SK-N-MC (cell line): Measurements from ENCODE around the gene RHOBTB1.

Source experiments
- DNase-seq: peaks from one replicate; pipeline ENCODE4 v3.0.0-alpha.2; 2011; ENCODE audit warnings: low read depth, low spot score
- H3K27ac ChIP-seq: fragments of 200-600 bp; sonication (generic); 2 replicates; pipeline ENCODE4 v1.5.1; 2016; ENCODE audit warnings: mixed run types
- H3K36me3 ChIP-seq: fragments of 200-600 bp; sonication (generic); 2 replicates; pipeline ENCODE4 v1.6.1; 2017; ENCODE audit warnings: antibody characterized with exemption, low read length, mixed read lengths; ENCODE audit not compliant: insufficient read depth
- H3K4me3 ChIP-seq: fragments of 200-600 bp; sonication (generic); 2 replicates; pipeline ENCODE4 v1.5.1; 2016
- H3K9ac ChIP-seq: fragments of 200-600 bp; sonication (generic); 2 replicates; pipeline ENCODE4 v1.8.0; 2017; ENCODE audit warnings: mixed run types, mixed read lengths; ENCODE audit not compliant: insufficient read length
- H3K9me3 ChIP-seq: fragments of 200-600 bp; sonication (generic); 2 replicates; pipeline ENCODE4 v1.6.1; 2017; ENCODE audit warnings: low read depth, mild to moderate bottlenecking, antibody characterized with exemption, low read length, moderate library complexity, mixed read lengths
- EZH2 ChIP-seq: fragments of 200-600 bp; sonication (generic); IDR thresholded peaks from one replicate; pipeline ENCODE4 v1.6.1; 2017; ENCODE audit warnings: antibody characterized with exemption
- FOXP2 ChIP-seq: optimal IDR thresholded peaks from 2 replicates; pipeline ENCODE3; 2011; ENCODE audit warnings: mild to moderate bottlenecking, moderate library complexity; ENCODE audit not compliant: insufficient read depth; ENCODE audit errors: extremely low read length, control extremely low read depth
- POLR2AphosphoS5 ChIP-seq: IDR thresholded peaks from 2 replicates; pipeline ENCODE4 v1.6.1; 2012; ENCODE audit warnings: mild to moderate bottlenecking, low read depth, low read length, borderline replicate concordance

RHOBTB1 gene

GRCh38 chr10:60919551-60919950 is 24.4 kb downstream of the RHOBTB1 start:
- H3K9me3 ChIP-seq: no peaks in the 10 kb centered on the region
- H3K9ac ChIP-seq: no peak overlapping the region
- no peak overlapping the region for H3K4me3 ChIP-seq
- TF ChIP-seq POLR2AphosphoS5 (no peak), FOXP2 (no peak)
- DNase-seq: no peak
- no peaks in the 10 kb centered on the region for H3K36me3 ChIP-seq
- no peak overlapping the region for H3K27ac ChIP-seq

GRCh38 chr10:60917331-60918280 is 26.4 kb downstream of the RHOBTB1 start:
- H3K9ac ChIP-seq: no peak overlapping the region
- no peak for DNase-seq
- no peak overlapping the region for H3K27ac ChIP-seq
- no peaks in the 10 kb centered on the region for H3K9me3 ChIP-seq
- no peaks in the 10 kb centered on the region for H3K36me3 ChIP-seq
- H3K4me3 ChIP-seq: no peak overlapping the region
- TF ChIP-seq EZH2 (no peak), POLR2AphosphoS5 (no peak), FOXP2 (no peak)

GRCh38 chr10:60916025-60916424 is 28.0 kb downstream of the RHOBTB1 start:
- Histone ChIP-seq H3K9ac (no peak overlapping the region), H3K4me3 (no peak overlapping the region), H3K27ac (no peak overlapping the region), H3K36me3 (no peaks in the 10 kb centered on the region), H3K9me3 (no peaks in the 10 kb centered on the region)
- DNase-seq: no peak
- TF ChIP-seq FOXP2: no peak
- no peak for TF ChIP-seq POLR2AphosphoS5
- TF ChIP-seq EZH2: no peak

GRCh38 chr10:60914690-60915141 is 29.3 kb downstream of the RHOBTB1 start:
- TF ChIP-seq FOXP2 (no peak), EZH2 (no peak), POLR2AphosphoS5 (no peak)
- Histone ChIP-seq H3K27ac (0 out of 2 replicates have a peak overlapping the region, but pooled peaks have one; percentile 3), H3K36me3 (no peaks in the 10 kb centered on the region), H3K4me3 (no peak overlapping the region), H3K9ac (no peak overlapping the region), H3K9me3 (no peaks in the 10 kb centered on the region)
- no peak for DNase-seq

- DNase-seq: no peak
- no peaks in the 10 kb centered on the region for H3K36me3 ChIP-seq
- H3K27ac ChIP-seq: no peak overlapping the region
- no peak overlapping the region for H3K9ac ChIP-seq
- H3K4me3 ChIP-seq: no peak overlapping the region
- no peaks in the 10 kb centered on the region for H3K9me3 ChIP-seq
- TF ChIP-seq POLR2AphosphoS5: no peak
- TF ChIP-seq FOXP2: no peak
- TF ChIP-seq EZH2: no peak
These were observed 30.3 kb downstream of the RHOBTB1 start for GRCh38 chr10:60913657-60914056.

GRCh38 chr10:60913071-60913470 is 30.9 kb downstream of the RHOBTB1 start:
- no peak for DNase-seq
- no peaks in the 10 kb centered on the region for H3K9me3 ChIP-seq
- H3K9ac ChIP-seq: no peak overlapping the region
- no peaks in the 10 kb centered on the region for H3K36me3 ChIP-seq
- TF ChIP-seq POLR2AphosphoS5 (no peak), EZH2 (no peak), FOXP2 (no peak)
- H3K27ac ChIP-seq: no peak overlapping the region
- H3K4me3 ChIP-seq: no peak overlapping the region

GRCh38 chr10:60911715-60912114 is 32.3 kb downstream of the RHOBTB1 start:
- Histone ChIP-seq H3K4me3 (no peak overlapping the region), H3K36me3 (no peaks in the 10 kb centered on the region), H3K9me3 (no peaks in the 10 kb centered on the region), H3K9ac (no peak overlapping the region), H3K27ac (no peak overlapping the region)
- no peak for DNase-seq
- no peak for TF ChIP-seq EZH2
- TF ChIP-seq POLR2AphosphoS5: no peak
- TF ChIP-seq FOXP2: no peak

- Histone ChIP-seq H3K36me3 (no peaks in the 10 kb centered on the region), H3K9ac (no peak overlapping the region), H3K9me3 (no peaks in the 10 kb centered on the region), H3K4me3 (no peak overlapping the region), H3K27ac (no peak overlapping the region)
- no peak for TF ChIP-seq FOXP2
- no peak for TF ChIP-seq EZH2
- TF ChIP-seq POLR2AphosphoS5: no peak
- DNase-seq: no peak
These were observed 32.8 kb downstream of the RHOBTB1 start for GRCh38 chr10:60911216-60911615.

GRCh38 chr10:60910543-60910942 is 33.4 kb downstream of the RHOBTB1 start:
- DNase-seq: no peak
- Histone ChIP-seq H3K9me3 (no peaks in the 10 kb centered on the region), H3K36me3 (no peaks in the 10 kb centered on the region), H3K9ac (no peak overlapping the region), H3K4me3 (no peak overlapping the region), H3K27ac (no peak overlapping the region)
- TF ChIP-seq POLR2AphosphoS5 (no peak), FOXP2 (no peak), EZH2 (no peak)
